ENCODE measurements around the gene NUDT8. TPM values are rescaled to one million over a fixed set of nuclear protein-coding genes. Genes with fewer than 3 reads are reported as not detected.

Gene NUDT8
- total RNA-seq, 1 experiment from 2014 or later: 25.5 TPM

- Histone ChIP-seq H3K4me3 (peak overlapping the region; percentile 87), H2AFZ (peak overlapping the region; percentile 96), H4K20me1 (ENCODE audit: insufficient read depth) (no peaks in the 10 kb centered on the region), H3K9me2 (ENCODE audit: insufficient read depth) (no peaks in the 10 kb centered on the region), H3K79me2 (ENCODE audit: low read depth) (no peaks in the 10 kb centered on the region), H3K4me1 (replicated peaks; ENCODE audit: insufficient read depth) (peaks cover 8% of the 10 kb centered on the region), H3F3A (ENCODE audit: insufficient read depth, low read depth) (peaks cover 3% of the 10 kb centered on the region; the same call in 1 of the 2 replicates), H3K9me3 (ENCODE audit: insufficient read depth, low read depth) (no peaks in the 10 kb centered on the region), H3K27me3 (ENCODE audit: insufficient read depth, low read depth) (no peaks in the 10 kb centered on the region), H3K27ac (peak overlapping the region; percentile 50), H3K36me3 (ENCODE audit: low read depth) (no peaks in the 10 kb centered on the region), H3K4me2 (peak overlapping the region; percentile 92)
- TF ChIP-seq CTCF (conservative IDR thresholded peaks at IDR 0.05) (peak; percentile 93), EZH2 (IDR thresholded peaks at IDR 0.05; ENCODE audit: low read depth) (no peak)
- ChIA-PET CTCF (interaction anchor here (0.6 to 1.7 kb wide), 7 partner anchors 15 to 1299 kb away, joined by 3 to 8 read pairs (median 5); partner anchors contain the start of gene TBC1D10C), POLR2A (ENCODE audit: unreplicated experiment) (interaction anchor here (0.6 to 1.0 kb wide), 5 partner anchors 16 to 390 kb away, joined by 3 to 9 read pairs (median 5); partner anchors contain the start of genes PPP1CA and TMEM134)
- intact Hi-C loops (cut with micrococcal nuclease; ENCODE audit: unreplicated experiment): loop anchor here (2.0 kb wide), 1 partner anchor 48 kb away; the partner anchor contains the start of gene GSTP1
- DNase-seq: peak; percentile 93 to 100
- TSS peak; percentile 90 for BruUV-seq (replicated peaks)
Measured at GRCh38 chr11:67630228-67630942, 648 bp upstream of the NUDT8 start.

GRCh38 chr11:67628710-67629385 is 889 bp downstream of the NUDT8 start:
- peak overlapping the region; percentile 73 for H3K4me3 ChIP-seq
- CTCF ChIA-PET: interaction anchor here (0.5 to 1.7 kb wide), 8 partner anchors 47 to 735 kb away, joined by 3 to 6 read pairs (median 3); partner anchors contain the start of gene TBC1D10C
- H3K9me2 ChIP-seq (ENCODE audit: insufficient read depth): no peaks in the 10 kb centered on the region
- H3K9me3 ChIP-seq (ENCODE audit: insufficient read depth, low read depth): no peaks in the 10 kb centered on the region
- intact Hi-C loops (cut with micrococcal nuclease; ENCODE audit: unreplicated experiment): no loop called here
- H3K27me3 ChIP-seq (ENCODE audit: insufficient read depth, low read depth): no peaks in the 10 kb centered on the region
- H3F3A ChIP-seq (ENCODE audit: insufficient read depth, low read depth): peaks cover 3% of the 10 kb centered on the region; the same call in 1 of the 2 replicates
- no peak for DNase-seq
- H3K36me3 ChIP-seq (ENCODE audit: low read depth): no peaks in the 10 kb centered on the region
- no peak for TF ChIP-seq CTCF (conservative IDR thresholded peaks at IDR 0.05)
- TF ChIP-seq EZH2 (IDR thresholded peaks at IDR 0.05; ENCODE audit: low read depth): no peak
- H2AFZ ChIP-seq: peak overlapping the region; percentile 83
- H4K20me1 ChIP-seq (ENCODE audit: insufficient read depth): no peaks in the 10 kb centered on the region
- BruUV-seq (replicated peaks): TSS peak; percentile 29
- H3K27ac ChIP-seq: no peak overlapping the region
- POLR2A ChIA-PET (ENCODE audit: unreplicated experiment): interaction anchor here (0.6 to 0.7 kb wide), 2 partner anchors 23 to 177 kb away, joined by 3 to 6 read pairs; no protein-coding TSS in a partner anchor
- no peaks in the 10 kb centered on the region for H3K79me2 ChIP-seq (ENCODE audit: low read depth)
- peaks cover 8% of the 10 kb centered on the region for H3K4me1 ChIP-seq (replicated peaks; ENCODE audit: insufficient read depth)
- peak overlapping the region; percentile 92 for H3K4me2 ChIP-seq

- Histone ChIP-seq H3K9me3 (ENCODE audit: insufficient read depth, low read depth) (no peaks in the 10 kb centered on the region), H3K27ac (no peak overlapping the region), H3K4me2 (no peak overlapping the region), H3K9me2 (ENCODE audit: insufficient read depth) (no peaks in the 10 kb centered on the region), H3K4me3 (no peak overlapping the region), H3K4me1 (replicated peaks; ENCODE audit: insufficient read depth) (peaks cover 8% of the 10 kb centered on the region), H3K27me3 (ENCODE audit: insufficient read depth, low read depth) (no peaks in the 10 kb centered on the region), H3K36me3 (ENCODE audit: low read depth) (no peaks in the 10 kb centered on the region), H2AFZ (no peak overlapping the region), H4K20me1 (ENCODE audit: insufficient read depth) (no peaks in the 10 kb centered on the region), H3F3A (ENCODE audit: insufficient read depth, low read depth) (peaks cover 3% of the 10 kb centered on the region; the same call in 1 of the 2 replicates), H3K79me2 (ENCODE audit: low read depth) (no peaks in the 10 kb centered on the region)
- ChIA-PET POLR2A (ENCODE audit: unreplicated experiment) (no interaction called here), CTCF (interaction anchor here (1.0 to 1.1 kb wide), 3 partner anchors 46 to 86 kb away, joined by 3 read pairs; no protein-coding TSS in a partner anchor)
- intact Hi-C loops (cut with micrococcal nuclease; ENCODE audit: unreplicated experiment): no loop called here
- no TSS peak for BruUV-seq (replicated peaks)
- DNase-seq: no peak
- no peak for TF ChIP-seq EZH2 (IDR thresholded peaks at IDR 0.05; ENCODE audit: low read depth)
- TF ChIP-seq CTCF (conservative IDR thresholded peaks at IDR 0.05): no peak
Measured at GRCh38 chr11:67627812-67628624, 1.7 kb downstream of the NUDT8 start.

All from PC-9 (cell line).